Thyroid gland (tissue), 4 donors: ENCODE measurements around the gene GLP1R.

Experiments
- CTCF ChIP-seq, 6 experiments: fragments of 200-600 bp in 3 of 6; fragments of 450-650 bp in 3 of 6; sonication (generic) in 3 of 6; IDR thresholded peaks; one replicate each; pipeline ENCODE4 v1.5.1; 2016 to 2019; ENCODE audit warnings: antibody characterized with exemption in 6 of 6, mild to moderate bottlenecking in 2 of 6, inconsistent platforms in 1 of 6, moderate library complexity in 1 of 6
- POLR2A ChIP-seq, 2 donors: fragments of 450-650 bp; IDR thresholded peaks; one replicate each; pipeline ENCODE4 v1.6.1; 2017; ENCODE audit warnings: antibody characterized with exemption in 2 of 2, mild to moderate bottlenecking in 2 of 2, moderate library complexity in 1 of 2

- no peak for TF ChIP-seq CTCF (IDR thresholded peaks at IDR 0.05)
- no peak for TF ChIP-seq POLR2A (IDR thresholded peaks at IDR 0.05)
Observed at GRCh38 chr6:39061182-39061581, 12.6 kb downstream of the GLP1R start.
